PC-9 (cell line): ENCODE measurements around the gene FAM20B. TPM values are rescaled to one million over a fixed set of nuclear protein-coding genes. Genes with fewer than 3 reads are reported as not detected.

Source experiments
- BruUV-seq: library from RNA; stranded (reverse); fragments of 400-500 nt; replicated peaks from 2 replicates; lab custom pipeline; 2021; lab: Mats Ljungman, UMichigan
- CTCF ChIA-PET: fragments of 300-600 bp; sonication (Branson Sonifier 250); formaldehyde crosslinking; loops from one replicate; lab custom pipeline; 2022; ENCODE audit warnings: antibody characterized with exemption; lab: Charles Lee
- POLR2A ChIA-PET: fragments of 300-600 bp; sonication (Branson Sonifier 250); formaldehyde crosslinking; loops from one replicate; lab custom pipeline; 2022; ENCODE audit warnings: antibody characterized with exemption; ENCODE audit not compliant: unreplicated experiment; lab: Charles Lee
- DNase-seq, 2 experiments: peaks; one replicate each; pipeline versions ENCODE4 v3.0.0 to v3.0.0-alpha.2; 2015 to 2022; ENCODE audit warnings: mixed read lengths in 1 of 2
- H2AFZ ChIP-seq: fragments of 200-600 bp; sonication (generic); 2 replicates; pipeline ENCODE4 v1.8.1; 2017; ENCODE audit warnings: antibody characterized with exemption
- H3F3A ChIP-seq: fragments of 200-600 bp; sonication (generic); 2 replicates; pipeline ENCODE4 v1.8.1; 2017; ENCODE audit warnings: antibody characterized with exemption, mild to moderate bottlenecking, low read depth; ENCODE audit not compliant: insufficient read depth
- H3K27ac ChIP-seq: fragments of 200-600 bp; sonication (generic); 2 replicates; pipeline ENCODE4 v1.6.1; 2016; ENCODE audit warnings: mixed run types
- H3K27me3 ChIP-seq: fragments of 200-600 bp; sonication (generic); 2 replicates; pipeline ENCODE4 v1.6.1; 2016; ENCODE audit warnings: low read depth, mixed run types; ENCODE audit not compliant: insufficient read depth
- H3K36me3 ChIP-seq: fragments of 200-600 bp; sonication (generic); 2 replicates; pipeline ENCODE4 v1.6.1; 2016; ENCODE audit warnings: low read depth, mixed run types
- H3K4me1 ChIP-seq: fragments of 200-600 bp; sonication (generic); replicated peaks from 2 replicates; pipeline ENCODE4 v1.6.1; 2016; ENCODE audit warnings: mixed run types; ENCODE audit not compliant: insufficient read depth
- H3K4me2 ChIP-seq: fragments of 200-600 bp; sonication (generic); 2 replicates; pipeline ENCODE4 v1.6.1; 2017; ENCODE audit warnings: mixed run types
- H3K4me3 ChIP-seq: fragments of 200-600 bp; sonication (generic); 2 replicates; pipeline ENCODE4 v1.6.1; 2016; ENCODE audit warnings: mixed run types
- H3K79me2 ChIP-seq: fragments of 200-600 bp; sonication (generic); 2 replicates; pipeline ENCODE4 v1.6.1; 2017; ENCODE audit warnings: low read depth, mixed run types
- H3K9me2 ChIP-seq: fragments of 200-600 bp; sonication (generic); 2 replicates; pipeline ENCODE4 v1.8.1; 2017; ENCODE audit warnings: mild to moderate bottlenecking; ENCODE audit not compliant: insufficient read depth
- H3K9me3 ChIP-seq: fragments of 200-600 bp; sonication (generic); 2 replicates; pipeline ENCODE4 v1.8.1; 2016; ENCODE audit warnings: low read depth; ENCODE audit not compliant: insufficient read depth
- H4K20me1 ChIP-seq: fragments of 200-600 bp; sonication (generic); 2 replicates; pipeline ENCODE4 v1.8.1; 2017; ENCODE audit not compliant: insufficient read depth
- CTCF ChIP-seq: fragments of 200-600 bp; sonication (generic); conservative IDR thresholded peaks from 2 replicates; pipeline ENCODE4 v1.6.1; 2017; ENCODE audit warnings: mixed run types, antibody characterized with exemption, mild to moderate bottlenecking, moderate library complexity
- EZH2 ChIP-seq: fragments of 200-600 bp; sonication (generic); IDR thresholded peaks from 2 replicates; pipeline ENCODE4 v1.8.0; 2017; ENCODE audit warnings: antibody characterized with exemption, low read depth
- intact Hi-C: fragments of 100-400 bp; cut with micrococcal nuclease; formaldehyde crosslinking; loops from one replicate; pipeline ENCODE4 v1.10.0; 2022; ENCODE audit not compliant: unreplicated experiment
- total RNA-seq: library from RNA; stranded (reverse); gene quantifications from 2 replicates; pipeline ENCODE4 v1.2.3, GENCODE V29; 2021

Gene FAM20B
- total RNA-seq, 1 experiment from 2014 or later, result 80.5 TPM

DNA sequence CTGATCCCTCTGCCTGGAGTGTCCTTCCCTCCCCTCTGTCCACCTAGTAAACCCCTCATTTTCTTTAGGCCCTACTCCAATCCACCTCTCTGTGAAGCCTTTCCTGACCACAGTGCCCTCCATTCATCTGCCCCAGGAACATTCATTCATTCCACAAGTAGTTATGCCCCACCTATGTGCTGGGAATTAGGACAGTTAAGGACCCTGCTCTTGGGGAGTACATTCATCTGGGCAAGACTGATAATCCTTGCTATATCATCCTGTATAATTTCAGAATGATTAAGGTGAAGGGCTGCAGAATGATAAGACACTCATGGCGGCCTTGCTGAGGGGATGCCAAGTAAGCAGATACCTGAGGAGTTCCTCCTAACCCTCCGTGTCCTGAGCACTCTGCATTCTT, 10.3 kb upstream of the FAM20B start:
- H4K20me1 ChIP-seq, result no peaks in the 10 kb centered on the region
- no peaks in the 10 kb centered on the region for H3K9me3 ChIP-seq
- BruUV-seq, result no TSS peak
- no peak for DNase-seq
- no peak overlapping the region for H3K4me3 ChIP-seq
- no peak for TF ChIP-seq EZH2
- TF ChIP-seq CTCF, result no peak
- intact Hi-C loops, result loop anchor here (5.0 kb wide), 2 partner anchors 288 to 352 kb away; partner anchors contain the start of genes AXDND1 and RALGPS2
- ChIA-PET POLR2A (no interaction called here), CTCF (interaction anchor here (0.7 kb wide), 1 partner anchor 1154 kb away, joined by 6 read pairs; no protein-coding TSS in a partner anchor)
- H3K4me1 ChIP-seq, result peaks cover 39% of the 10 kb centered on the region
- H3K9me2 ChIP-seq, result no peaks in the 10 kb centered on the region; the same call in 1 of the 2 replicates
- no peaks in the 10 kb centered on the region for H3K79me2 ChIP-seq
- no peaks in the 10 kb centered on the region for H3K27me3 ChIP-seq
- no peak overlapping the region for H2AFZ ChIP-seq
- H3K36me3 ChIP-seq, result no peaks in the 10 kb centered on the region
- H3K4me2 ChIP-seq, result no peak overlapping the region
- no peak overlapping the region for H3K27ac ChIP-seq
- peaks cover 22% of the 10 kb centered on the region for H3F3A ChIP-seq

GRCh38 chr1:179016706-179017382, 8.8 kb upstream of the FAM20B start:
- TF ChIP-seq EZH2 (no peak), CTCF (no peak)
- peaks cover 39% of the 10 kb centered on the region for H3K4me1 ChIP-seq
- peak overlapping the region; percentile 28; the same call in 1 of the 2 replicates for H3K4me3 ChIP-seq
- intact Hi-C loops, result loop anchor here (1.0 to 5.0 kb wide), 3 partner anchors 9 to 350 kb away; partner anchors contain the start of genes AXDND1 and RALGPS2
- H3K27ac ChIP-seq, result peak overlapping the region; percentile 76
- H4K20me1 ChIP-seq, result no peaks in the 10 kb centered on the region
- H3K9me3 ChIP-seq, result no peaks in the 10 kb centered on the region
- no peaks in the 10 kb centered on the region for H3K79me2 ChIP-seq
- H3K9me2 ChIP-seq, result no peaks in the 10 kb centered on the region; the same call in 1 of the 2 replicates
- H3K27me3 ChIP-seq, result no peaks in the 10 kb centered on the region
- peak overlapping the region; percentile 71 for H3K4me2 ChIP-seq
- no TSS peak for BruUV-seq
- peak; percentile 94 to 95 for DNase-seq
- ChIA-PET CTCF (interaction anchor here (0.9 to 1.0 kb wide), 2 partner anchors 14 to 15 kb away, joined by 4 to 6 read pairs; no protein-coding TSS in a partner anchor), POLR2A (interaction anchor here (0.6 to 0.8 kb wide), 6 partner anchors 10 to 480 kb away, joined by 3 to 6 read pairs (median 4); no protein-coding TSS in a partner anchor)
- peaks cover 22% of the 10 kb centered on the region for H3F3A ChIP-seq
- H3K36me3 ChIP-seq, result no peaks in the 10 kb centered on the region
- H2AFZ ChIP-seq, result no peak overlapping the region

- Histone ChIP-seq H3K9me2 (no peaks in the 10 kb centered on the region), H3K27ac (peak overlapping the region; percentile 76), H3K27me3 (no peaks in the 10 kb centered on the region), H3K4me2 (peak overlapping the region; percentile 71), H3F3A (peaks cover 22% of the 10 kb centered on the region), H3K4me1 (peaks cover 39% of the 10 kb centered on the region), H3K36me3 (no peaks in the 10 kb centered on the region), H3K9me3 (no peaks in the 10 kb centered on the region), H2AFZ (no peak overlapping the region), H4K20me1 (no peaks in the 10 kb centered on the region), H3K79me2 (no peaks in the 10 kb centered on the region), H3K4me3 (peak overlapping the region; percentile 28; the same call in 1 of the 2 replicates)
- TSS peak; percentile 84 for BruUV-seq
- ChIA-PET CTCF (interaction anchor here (0.6 to 1.0 kb wide), 3 partner anchors 15 to 296 kb away, joined by 3 to 6 read pairs (median 4); no protein-coding TSS in a partner anchor), POLR2A (interaction anchor here (0.6 to 0.8 kb wide), 8 partner anchors 41 to 707 kb away, joined by 3 to 12 read pairs (median 4); no protein-coding TSS in a partner anchor)
- intact Hi-C loops, result loop anchor here (1.0 to 5.0 kb wide), 3 partner anchors 9 to 350 kb away; partner anchors contain the start of genes AXDND1 and RALGPS2
- DNase-seq, result peak in 1 of 2 experiments; percentile 69
- TF ChIP-seq CTCF, result no peak
- TF ChIP-seq EZH2, result no peak
These were observed 8.0 kb upstream of the FAM20B start for GRCh38 chr1:179017383-179018326.
